ENCODE results near the gene DLG2. TPM values are rescaled to one million over a fixed set of nuclear protein-coding genes. Genes with fewer than 3 reads are reported as not detected.

The DLG2 gene
- total RNA-seq, 4 donors from 2014 or later: 37.9 to 71.5 (median 44.9) TPM

GRCh38 chr11:83871054-83871453 is 1756.1 kb downstream of the DLG2 start:
- H3K36me3 ChIP-seq: no peaks in the 10 kb centered on the region
- H3K9me3 ChIP-seq: no peaks in the 10 kb centered on the region
- no peak for DNase-seq (ENCODE audit: low spot score in 2 of 2)
- no peak overlapping the region for H3K27ac ChIP-seq
- no peak for TF ChIP-seq EP300 (IDR thresholded peaks at IDR 0.05)
- no peak for TF ChIP-seq POLR2AphosphoS5 (IDR thresholded peaks at IDR 0.05)
- no peak for TF ChIP-seq CTCF (IDR thresholded peaks at IDR 0.05)
- no peak for TF ChIP-seq POLR2A (IDR thresholded peaks at IDR 0.05)
- no peaks in the 10 kb centered on the region for H3K27me3 ChIP-seq
- no peaks in the 10 kb centered on the region for H3K4me1 ChIP-seq
- no peak overlapping the region for H3K4me3 ChIP-seq

- Histone ChIP-seq H3K4me1 (no peaks in the 10 kb centered on the region), H3K4me3 (no peak overlapping the region), H3K27ac (no peak overlapping the region), H3K27me3 (no peaks in the 10 kb centered on the region), H3K9me3 (no peaks in the 10 kb centered on the region), H3K36me3 (no peaks in the 10 kb centered on the region)
- no peak for DNase-seq (ENCODE audit: low spot score in 2 of 2)
- WGBS: 97% methylated on average over 5 of the region's 5 CpGs
- TF ChIP-seq POLR2A (IDR thresholded peaks at IDR 0.05) (no peak), EP300 (IDR thresholded peaks at IDR 0.05) (no peak), CTCF (IDR thresholded peaks at IDR 0.05) (no peak), POLR2AphosphoS5 (IDR thresholded peaks at IDR 0.05) (no peak)
Observed at GRCh38 chr11:83866655-83867054, 1760.5 kb downstream of the DLG2 start.

GRCh38 chr11:83865636-83866461 is 1761.3 kb downstream of the DLG2 start:
- no peak for DNase-seq (ENCODE audit: low spot score in 2 of 2)
- no peaks in the 10 kb centered on the region for H3K27me3 ChIP-seq
- H3K4me1 ChIP-seq: no peaks in the 10 kb centered on the region
- 79% methylated on average over 4 of the region's 4 CpGs for WGBS
- TF ChIP-seq POLR2AphosphoS5 (IDR thresholded peaks at IDR 0.05): no peak
- TF ChIP-seq EP300 (IDR thresholded peaks at IDR 0.05): no peak
- no peak for TF ChIP-seq CTCF (IDR thresholded peaks at IDR 0.05)
- no peak for TF ChIP-seq POLR2A (IDR thresholded peaks at IDR 0.05)
- no peaks in the 10 kb centered on the region for H3K9me3 ChIP-seq
- H3K4me3 ChIP-seq: no peak overlapping the region
- no peak overlapping the region for H3K27ac ChIP-seq
- H3K36me3 ChIP-seq: no peaks in the 10 kb centered on the region

- Histone ChIP-seq H3K36me3 (no peaks in the 10 kb centered on the region), H3K9me3 (peaks cover 3% of the 10 kb centered on the region), H3K4me3 (no peak overlapping the region), H3K27me3 (no peaks in the 10 kb centered on the region), H3K4me1 (no peaks in the 10 kb centered on the region), H3K27ac (no peak overlapping the region)
- TF ChIP-seq POLR2AphosphoS5 (IDR thresholded peaks at IDR 0.05) (no peak), EP300 (IDR thresholded peaks at IDR 0.05) (no peak), POLR2A (IDR thresholded peaks at IDR 0.05) (no peak), CTCF (IDR thresholded peaks at IDR 0.05) (no peak)
- no peak for DNase-seq (ENCODE audit: low spot score in 2 of 2)
- WGBS: 73% methylated on average over 4 of the region's 4 CpGs
Observed at GRCh38 chr11:83864412-83865057, 1762.6 kb downstream of the DLG2 start.

GRCh38 chr11:83863272-83863671 is 1763.9 kb downstream of the DLG2 start:
- no peaks in the 10 kb centered on the region for H3K4me1 ChIP-seq
- no peaks in the 10 kb centered on the region for H3K27me3 ChIP-seq
- H3K36me3 ChIP-seq: no peaks in the 10 kb centered on the region
- no peak overlapping the region for H3K4me3 ChIP-seq
- no peak for DNase-seq (ENCODE audit: low spot score in 2 of 2)
- WGBS: 38% methylated on average over 2 of the region's 2 CpGs
- no peak for TF ChIP-seq CTCF (IDR thresholded peaks at IDR 0.05)
- no peak for TF ChIP-seq POLR2AphosphoS5 (IDR thresholded peaks at IDR 0.05)
- TF ChIP-seq EP300 (IDR thresholded peaks at IDR 0.05): no peak
- H3K27ac ChIP-seq: no peak overlapping the region
- peaks cover 4% of the 10 kb centered on the region for H3K9me3 ChIP-seq

Data from suprapubic skin (tissue), 4 donors.